AG04449 (cell line): Measurements from ENCODE around the gene TADA2A.

ENCODE experiments used
- CTCF ChIA-PET: fragments of 350-600 bp; formaldehyde crosslinking; extraction: SDS; loops from one replicate; lab custom pipeline; 2021; ENCODE audit warnings: antibody characterized with exemption; lab: Yijun Ruan, JAX
- POLR2A ChIA-PET: fragments of 400-600, 350-600 bp; formaldehyde crosslinking; extraction: SDS; loops from one replicate; lab custom pipeline; 2020; ENCODE audit warnings: antibody characterized with exemption, inconsistent platforms; lab: Yijun Ruan, JAX
- DNase-seq: peaks from one replicate; pipeline ENCODE4 v3.0.0-alpha.2; 2010; ENCODE audit warnings: low read depth, low spot score
- H3K4me3 ChIP-seq: 2 replicates; pipeline ENCODE4 v1.5.1; 2011; ENCODE audit warnings: low read depth, mild to moderate bottlenecking, control low read depth, low read length
- TF ChIP-seq, protein P1 (sequence below): IDR thresholded peaks from one replicate; pipeline ENCODE4 v1.5.1; 2011; ENCODE audit warnings: mild to moderate bottlenecking, moderate library complexity, low read length, control low read depth, inconsistent platforms; ENCODE audit not compliant: insufficient read depth; ENCODE audit errors: missing control alignments

Gene TADA2A

DNA sequence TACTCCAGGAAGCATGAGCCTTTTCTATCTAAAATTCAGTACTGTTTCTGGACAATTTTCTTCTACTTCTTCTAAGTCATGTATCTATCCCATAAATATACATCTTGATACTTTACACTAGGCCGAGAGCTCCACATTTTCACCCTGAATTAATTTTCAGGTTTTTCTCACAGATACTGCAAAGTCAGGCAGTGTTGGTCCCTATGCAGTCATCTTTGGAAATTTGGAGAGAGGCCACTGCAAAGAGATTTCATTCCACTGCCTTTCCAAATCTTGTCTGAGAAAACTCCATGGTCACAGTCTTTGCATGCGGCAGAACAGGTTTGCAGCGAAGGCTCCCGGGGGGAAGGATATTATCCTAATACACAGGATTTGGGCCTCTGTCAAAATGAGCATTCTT, 111.2 kb downstream of the TADA2A start:
- POLR2A ChIA-PET, result no interaction called here
- CTCF ChIA-PET, result interaction anchor here (0.8 to 6.2 kb wide), 5 partner anchors 9 to 297 kb away, joined by 3 to 52 read pairs (median 4); no protein-coding TSS in a partner anchor
- TF ChIP-seq, protein P1, sequence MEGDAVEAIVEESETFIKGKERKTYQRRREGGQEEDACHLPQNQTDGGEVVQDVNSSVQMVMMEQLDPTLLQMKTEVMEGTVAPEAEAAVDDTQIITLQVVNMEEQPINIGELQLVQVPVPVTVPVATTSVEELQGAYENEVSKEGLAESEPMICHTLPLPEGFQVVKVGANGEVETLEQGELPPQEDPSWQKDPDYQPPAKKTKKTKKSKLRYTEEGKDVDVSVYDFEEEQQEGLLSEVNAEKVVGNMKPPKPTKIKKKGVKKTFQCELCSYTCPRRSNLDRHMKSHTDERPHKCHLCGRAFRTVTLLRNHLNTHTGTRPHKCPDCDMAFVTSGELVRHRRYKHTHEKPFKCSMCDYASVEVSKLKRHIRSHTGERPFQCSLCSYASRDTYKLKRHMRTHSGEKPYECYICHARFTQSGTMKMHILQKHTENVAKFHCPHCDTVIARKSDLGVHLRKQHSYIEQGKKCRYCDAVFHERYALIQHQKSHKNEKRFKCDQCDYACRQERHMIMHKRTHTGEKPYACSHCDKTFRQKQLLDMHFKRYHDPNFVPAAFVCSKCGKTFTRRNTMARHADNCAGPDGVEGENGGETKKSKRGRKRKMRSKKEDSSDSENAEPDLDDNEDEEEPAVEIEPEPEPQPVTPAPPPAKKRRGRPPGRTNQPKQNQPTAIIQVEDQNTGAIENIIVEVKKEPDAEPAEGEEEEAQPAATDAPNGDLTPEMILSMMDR, result no peak
- no peak overlapping the region for H3K4me3 ChIP-seq
- DNase-seq, result no peak

GRCh38 chr17:37518826-37519225, 112.1 kb downstream of the TADA2A start:
- ChIA-PET CTCF (interaction anchor here (0.7 to 6.2 kb wide), 6 partner anchors 8 to 327 kb away, joined by 3 to 52 read pairs (median 4); no protein-coding TSS in a partner anchor), POLR2A (no interaction called here)
- H3K4me3 ChIP-seq, result no peak overlapping the region
- DNase-seq, result no peak
- TF ChIP-seq, protein P1, result no peak

DNA sequence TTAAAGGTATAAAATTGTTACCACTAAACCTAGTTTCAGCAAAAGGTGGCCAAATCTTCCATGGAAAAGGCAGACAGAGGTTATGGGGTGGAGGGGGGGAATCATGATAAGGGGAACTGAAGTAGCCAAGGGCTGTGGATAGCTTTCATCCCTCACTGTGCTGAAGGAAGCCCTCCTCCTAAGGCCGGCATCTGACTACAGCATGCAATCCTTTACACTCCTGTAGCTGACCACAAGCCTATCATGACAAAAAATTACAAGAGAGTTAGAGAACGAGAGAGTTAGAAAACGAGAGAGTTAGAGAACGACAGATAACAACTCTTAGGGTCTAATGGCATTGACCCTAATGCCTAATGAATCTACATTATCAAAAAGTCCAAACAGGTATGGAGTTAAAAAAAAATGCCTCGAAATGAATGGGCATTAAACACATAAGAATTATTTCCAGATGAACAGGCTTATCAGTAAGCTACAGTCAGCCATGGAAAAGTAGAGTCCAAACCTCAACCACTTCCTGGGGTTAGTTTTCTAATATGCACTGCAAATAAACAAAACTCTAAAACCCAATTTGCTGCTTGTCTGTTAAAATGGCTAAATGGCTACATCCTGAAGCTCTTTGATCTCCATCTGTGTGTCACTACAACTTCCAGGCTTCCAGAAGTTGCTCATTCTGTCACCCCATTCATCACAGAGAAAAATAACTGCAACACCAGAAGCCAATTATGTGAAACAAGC, 112.7 kb downstream of the TADA2A start:
- ChIA-PET CTCF (interaction anchor here (0.7 to 6.2 kb wide), 7 partner anchors 7 to 327 kb away, joined by 3 to 52 read pairs (median 4); no protein-coding TSS in a partner anchor), POLR2A (no interaction called here)
- no peak overlapping the region for H3K4me3 ChIP-seq
- no peak for DNase-seq
- TF ChIP-seq, protein P1, result no peak

- TF ChIP-seq, protein P1, result no peak
- no peak overlapping the region for H3K4me3 ChIP-seq
- DNase-seq, result no peak
- POLR2A ChIA-PET, result interaction anchor here (0.7 kb wide), 1 partner anchor 16 kb away, joined by 4 read pairs; no protein-coding TSS in a partner anchor
- CTCF ChIA-PET, result interaction anchor here (1.0 to 6.2 kb wide), 4 partner anchors 7 to 326 kb away, joined by 3 to 52 read pairs (median 4); no protein-coding TSS in a partner anchor
Observed at GRCh38 chr17:37520174-37520573, 113.5 kb downstream of the TADA2A start.

DNA sequence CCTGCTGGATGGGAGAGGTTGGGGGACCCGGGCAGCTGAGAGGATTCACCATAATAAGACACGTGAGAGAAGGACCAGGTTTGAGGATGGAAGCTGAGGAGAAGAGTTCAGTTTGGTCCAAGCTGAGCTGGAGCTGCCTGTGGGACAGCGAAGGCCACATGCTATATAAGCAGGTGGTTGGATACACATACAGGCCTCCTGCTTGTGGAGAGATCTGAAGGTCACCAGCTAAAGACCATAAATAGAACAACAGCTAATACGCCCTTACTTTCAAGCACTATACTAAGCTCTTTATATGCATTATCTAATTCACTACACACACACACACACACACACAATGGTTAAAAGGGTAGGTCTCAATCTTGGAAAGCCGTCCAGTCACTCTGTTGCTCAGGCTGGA, 115.1 kb downstream of the TADA2A start:
- ChIA-PET POLR2A (no interaction called here), CTCF (interaction anchor here (0.5 to 1.5 kb wide), 6 partner anchors 9 to 294 kb away, joined by 3 to 4 read pairs (median 3); no protein-coding TSS in a partner anchor)
- TF ChIP-seq, protein P1, result no peak
- no peak overlapping the region for H3K4me3 ChIP-seq
- no peak for DNase-seq

DNA sequence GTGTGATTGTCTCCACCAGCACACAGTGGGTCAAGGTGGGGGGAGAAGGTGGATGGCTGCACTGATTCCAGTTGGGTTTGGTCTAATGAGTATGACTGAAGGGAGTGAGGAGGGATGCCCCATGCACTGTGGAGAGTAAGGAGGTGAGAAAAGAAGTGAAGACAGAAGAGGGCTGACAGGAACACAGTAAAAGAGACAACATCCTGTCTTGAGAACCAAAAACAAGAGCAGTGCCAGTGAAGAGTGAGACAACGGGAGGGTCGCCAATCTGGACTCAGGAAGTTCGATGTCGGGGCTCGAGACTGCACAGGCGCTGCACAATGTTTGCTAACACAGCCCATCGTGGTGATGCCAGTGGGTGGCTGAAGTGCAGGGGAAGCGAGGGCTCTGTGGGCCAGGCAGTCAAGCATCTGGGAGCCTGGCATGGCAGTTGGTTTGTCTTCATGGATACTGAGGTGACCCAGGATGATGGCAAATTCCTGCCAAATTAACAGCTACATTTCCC, 117.1 kb downstream of the TADA2A start:
- CTCF ChIA-PET, result interaction anchor here (1.3 kb wide), 2 partner anchors 151 to 292 kb away, joined by 4 to 5 read pairs; no protein-coding TSS in a partner anchor
- no peak for DNase-seq
- POLR2A ChIA-PET, result no interaction called here
- TF ChIP-seq, protein P1, result no peak
- no peak overlapping the region for H3K4me3 ChIP-seq
